GM18520 (cell line): Measurements from ENCODE around the gene SLC22A9.

Source experiments
- ATAC-seq: cut with Tn5 transposase; IDR thresholded peaks from one replicate; pipeline ENCODE4 v1.9.1; 2021; ENCODE audit not compliant: unreplicated experiment

The SLC22A9 gene

DNA sequence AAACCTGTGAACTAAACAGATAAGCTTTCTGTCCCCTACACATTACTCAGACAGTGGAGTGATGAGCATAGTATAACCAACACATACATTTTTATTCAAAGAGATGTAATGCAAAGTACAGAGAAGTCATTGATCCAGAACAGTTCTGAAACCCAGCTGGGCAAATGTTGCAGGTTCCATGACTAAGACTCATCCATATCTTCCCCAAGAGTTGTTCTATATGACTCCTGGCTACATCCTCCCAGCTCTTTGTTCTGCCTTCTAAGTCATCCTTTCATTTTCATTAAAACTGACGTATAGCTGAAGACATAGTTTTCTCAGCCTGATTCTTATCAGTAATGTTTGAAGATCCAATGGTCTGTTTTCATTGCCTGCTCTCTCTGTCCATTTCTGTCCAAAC, 74.1 kb downstream of the SLC22A9 start:
- ATAC-seq, result no peak

DNA sequence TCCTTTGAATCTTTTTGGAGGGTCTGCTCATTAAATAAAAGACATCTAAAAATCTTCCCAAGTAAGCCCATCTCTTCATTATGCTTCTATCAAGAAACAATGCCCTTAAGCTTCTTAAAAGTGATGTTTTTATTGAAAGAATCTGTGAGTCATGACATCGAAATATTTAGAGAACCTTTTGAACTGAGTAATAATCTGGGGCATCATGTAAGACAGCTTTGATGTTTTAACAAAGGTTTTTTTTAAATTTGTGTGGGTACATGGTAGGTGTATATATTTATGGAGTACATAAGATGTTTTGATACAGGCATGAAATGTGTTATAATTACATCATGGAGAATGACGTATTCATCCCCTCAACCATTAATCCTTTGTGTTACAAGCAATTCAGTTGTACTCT, 74.6 kb downstream of the SLC22A9 start:
- no peak for ATAC-seq

DNA sequence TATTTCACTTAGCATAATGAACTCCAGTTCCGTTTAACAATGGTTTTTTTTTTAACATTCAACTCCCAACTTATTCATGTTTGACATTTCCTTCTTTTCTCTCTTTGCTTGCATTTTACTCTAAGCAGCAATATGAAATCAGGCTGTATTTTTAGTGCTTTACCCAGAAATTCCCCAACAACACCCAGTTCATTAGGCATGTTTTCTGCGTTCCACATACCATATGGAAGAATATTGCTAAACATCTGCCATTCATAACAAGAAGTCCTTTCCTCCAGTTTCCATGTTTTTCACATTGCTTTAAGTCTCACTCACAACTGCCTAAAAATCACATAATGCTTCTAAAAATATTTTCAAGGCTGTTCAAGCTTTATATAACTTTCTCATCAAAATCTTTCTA, 75.5 kb downstream of the SLC22A9 start:
- no peak for ATAC-seq

DNA sequence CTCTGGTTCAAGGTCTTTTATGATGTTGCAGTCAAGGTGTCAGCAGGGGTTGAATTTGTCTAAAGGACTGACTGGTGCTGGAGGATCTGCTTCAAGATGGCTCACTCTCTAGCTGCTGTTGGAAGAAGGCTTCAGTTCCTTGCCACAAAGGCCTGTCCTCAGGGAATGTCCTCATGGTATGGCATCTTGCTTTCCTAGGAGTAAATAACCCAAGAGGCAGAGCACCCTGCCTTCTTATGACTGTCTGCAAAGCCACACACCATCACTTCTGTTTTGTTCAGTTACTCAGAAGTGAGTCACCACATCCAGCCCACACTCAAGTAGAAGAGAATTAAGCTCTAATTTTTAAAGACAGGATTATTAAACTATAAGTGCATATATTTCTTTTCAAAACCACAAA, 76.1 kb downstream of the SLC22A9 start:
- ATAC-seq, result no peak

DNA sequence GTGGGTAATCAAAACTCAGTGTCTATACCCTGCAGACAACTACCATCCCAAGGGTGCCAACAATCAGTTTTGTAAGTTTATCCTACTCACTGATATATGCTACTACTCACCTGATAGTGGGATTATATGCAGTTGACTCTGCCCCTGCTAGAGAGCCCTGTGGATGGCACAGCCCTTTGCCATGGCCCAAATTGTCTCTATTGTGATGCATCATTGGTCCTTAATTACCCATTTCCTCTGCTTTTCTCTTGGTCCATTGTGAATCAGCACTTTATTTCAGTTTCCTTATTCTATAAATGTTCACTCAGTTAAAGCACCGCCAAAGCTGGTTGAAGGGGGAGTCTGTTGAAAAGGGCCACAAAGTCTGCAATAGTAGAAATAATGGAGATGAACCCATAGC, 79.1 kb downstream of the SLC22A9 start:
- ATAC-seq, result no peak

DNA sequence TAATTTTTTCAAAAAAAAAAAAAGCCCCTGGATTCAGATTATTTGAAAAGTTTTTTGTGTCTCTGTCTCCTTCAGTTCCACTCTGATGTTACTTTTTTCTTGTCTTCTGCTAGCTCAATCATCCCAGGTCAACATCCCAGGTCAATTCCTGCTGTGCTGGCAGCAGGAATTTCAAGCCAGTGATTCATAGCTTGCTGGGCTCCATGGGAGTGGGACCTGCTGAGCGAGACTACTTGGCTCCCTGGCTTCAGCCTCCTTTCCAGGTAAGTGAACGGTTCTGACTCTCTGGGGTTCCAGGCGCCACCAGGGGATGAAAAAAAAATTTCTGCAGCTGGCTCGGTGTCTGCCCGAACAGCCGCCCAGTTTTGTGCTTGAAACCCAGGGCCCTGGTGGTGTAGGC, 90.0 kb downstream of the SLC22A9 start:
- no peak for ATAC-seq
